Thoracic aorta (tissue), 2 donors: ENCODE measurements around the gene REEP6. TPM values are rescaled to one million over a fixed set of nuclear protein-coding genes. Genes with fewer than 3 reads are reported as not detected.

Experiments
- ATAC-seq: fragments of 150-250 bp; one replicate; pipeline ENCODE4 v1.8.0; 2017; ENCODE audit warnings: low read depth; ENCODE audit not compliant: insufficient number of reproducible peaks, low FRiP score
- DNase-seq: peaks from one replicate; pipeline ENCODE4 v3.0.0-alpha.2; 2020; ENCODE audit warnings: low spot score
- H3K27ac ChIP-seq, 2 donors: fragments of 200-600 bp; sonication (generic); 1 replicate in 1 of 2; 2 replicates in 1 of 2; pipeline ENCODE4 v1.5.1; 2016; ENCODE audit warnings: mild to moderate bottlenecking in 2 of 2, moderate library complexity in 2 of 2
- H3K27me3 ChIP-seq: fragments of 200-600 bp; sonication (generic); replicated peaks from 2 replicates; pipeline ENCODE4 v1.6.0; 2016; ENCODE audit warnings: mild to moderate bottlenecking; ENCODE audit not compliant: insufficient read depth
- H3K36me3 ChIP-seq: fragments of 200-600 bp; sonication (generic); one replicate; pipeline ENCODE4 v1.5.1; 2016
- H3K4me1 ChIP-seq, 2 donors: fragments of 200-600 bp; sonication (generic); 1 replicate in 1 of 2; 2 replicates in 1 of 2; pipeline versions ENCODE4 v1.5.1 to v1.6.0; 2016; ENCODE audit warnings: low read depth in 2 of 2, mild to moderate bottlenecking in 1 of 2; ENCODE audit not compliant: control insufficient read depth in 1 of 2
- H3K4me3 ChIP-seq: fragments of 200-600 bp; sonication (generic); 2 replicates; pipeline ENCODE4 v1.5.1; 2016; ENCODE audit warnings: mild to moderate bottlenecking
- H3K9me3 ChIP-seq: fragments of 200-600 bp; sonication (generic); 2 replicates; pipeline ENCODE4 v1.5.1; 2016
- total RNA-seq, 2 donors: library from RNA; depleted of rRNA; stranded (reverse); fragments of >200 nt; gene quantifications; one replicate each; pipeline versions ENCODE4 v1.1.0 to v1.2.3, GENCODE V29; 2016
- TF ChIP-seq, protein P1 (sequence below): fragments of 200-600 bp; sonication (generic); IDR thresholded peaks from one replicate; pipeline ENCODE4 v1.5.1; 2019; ENCODE audit warnings: antibody characterized with exemption

The REEP6 gene
- total RNA-seq, 2 donors from 2014 or later: 0.35 to 1.6 TPM

DNA sequence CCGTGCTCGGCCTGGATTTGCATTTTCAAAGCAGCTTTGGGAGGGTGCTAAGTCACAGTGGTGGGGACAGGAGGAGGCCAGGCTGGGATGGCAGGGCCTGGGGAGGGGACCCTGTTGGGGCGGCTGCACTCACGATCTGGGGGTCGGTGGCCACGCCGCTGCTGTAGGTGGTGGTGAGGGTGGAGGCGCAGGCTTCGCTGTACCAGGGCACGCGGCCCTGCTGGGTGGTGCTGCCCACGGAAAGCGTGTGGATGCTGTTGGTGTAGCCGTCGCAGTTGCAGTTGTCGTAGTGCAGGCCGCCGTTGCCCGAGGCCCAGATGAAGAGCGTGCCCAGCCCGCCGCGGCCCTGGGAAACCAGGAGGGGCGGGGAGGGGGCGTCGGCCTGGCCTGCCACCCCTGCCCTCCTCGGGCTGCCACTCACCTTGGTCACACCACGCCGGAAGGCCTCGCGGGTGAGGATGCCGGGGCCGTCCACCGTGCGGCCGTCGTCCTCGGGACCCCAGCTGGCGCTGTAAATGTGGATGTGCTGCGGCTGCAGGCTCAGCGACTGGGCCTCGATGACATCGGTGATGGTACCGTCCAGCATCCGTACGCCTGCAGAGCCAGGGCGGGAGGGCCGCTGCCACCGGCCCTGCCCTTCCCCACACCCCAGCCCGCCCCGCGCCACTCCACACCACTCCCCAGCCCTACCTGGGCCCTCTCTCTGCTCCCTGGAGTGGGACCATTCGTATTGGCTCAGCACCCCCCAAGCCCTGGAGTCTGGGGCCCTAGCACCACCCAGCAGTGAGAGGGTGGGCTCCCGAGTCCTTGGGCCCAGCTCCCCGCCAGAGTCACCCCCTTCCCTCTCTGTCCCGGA, 4.0 kb upstream of the REEP6 start:
- H3K4me1 ChIP-seq: peaks cover 6 to 17% of the 10 kb centered on the region in 2 donors
- no peak overlapping the region for H3K27ac ChIP-seq
- no peaks in the 10 kb centered on the region for H3K27me3 ChIP-seq
- ATAC-seq (no peak), DNase-seq (no peak)
- H3K9me3 ChIP-seq: no peaks in the 10 kb centered on the region
- TF ChIP-seq, protein P1, sequence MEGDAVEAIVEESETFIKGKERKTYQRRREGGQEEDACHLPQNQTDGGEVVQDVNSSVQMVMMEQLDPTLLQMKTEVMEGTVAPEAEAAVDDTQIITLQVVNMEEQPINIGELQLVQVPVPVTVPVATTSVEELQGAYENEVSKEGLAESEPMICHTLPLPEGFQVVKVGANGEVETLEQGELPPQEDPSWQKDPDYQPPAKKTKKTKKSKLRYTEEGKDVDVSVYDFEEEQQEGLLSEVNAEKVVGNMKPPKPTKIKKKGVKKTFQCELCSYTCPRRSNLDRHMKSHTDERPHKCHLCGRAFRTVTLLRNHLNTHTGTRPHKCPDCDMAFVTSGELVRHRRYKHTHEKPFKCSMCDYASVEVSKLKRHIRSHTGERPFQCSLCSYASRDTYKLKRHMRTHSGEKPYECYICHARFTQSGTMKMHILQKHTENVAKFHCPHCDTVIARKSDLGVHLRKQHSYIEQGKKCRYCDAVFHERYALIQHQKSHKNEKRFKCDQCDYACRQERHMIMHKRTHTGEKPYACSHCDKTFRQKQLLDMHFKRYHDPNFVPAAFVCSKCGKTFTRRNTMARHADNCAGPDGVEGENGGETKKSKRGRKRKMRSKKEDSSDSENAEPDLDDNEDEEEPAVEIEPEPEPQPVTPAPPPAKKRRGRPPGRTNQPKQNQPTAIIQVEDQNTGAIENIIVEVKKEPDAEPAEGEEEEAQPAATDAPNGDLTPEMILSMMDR: no peak
- no peak overlapping the region for H3K4me3 ChIP-seq
- no peaks in the 10 kb centered on the region for H3K36me3 ChIP-seq

DNA sequence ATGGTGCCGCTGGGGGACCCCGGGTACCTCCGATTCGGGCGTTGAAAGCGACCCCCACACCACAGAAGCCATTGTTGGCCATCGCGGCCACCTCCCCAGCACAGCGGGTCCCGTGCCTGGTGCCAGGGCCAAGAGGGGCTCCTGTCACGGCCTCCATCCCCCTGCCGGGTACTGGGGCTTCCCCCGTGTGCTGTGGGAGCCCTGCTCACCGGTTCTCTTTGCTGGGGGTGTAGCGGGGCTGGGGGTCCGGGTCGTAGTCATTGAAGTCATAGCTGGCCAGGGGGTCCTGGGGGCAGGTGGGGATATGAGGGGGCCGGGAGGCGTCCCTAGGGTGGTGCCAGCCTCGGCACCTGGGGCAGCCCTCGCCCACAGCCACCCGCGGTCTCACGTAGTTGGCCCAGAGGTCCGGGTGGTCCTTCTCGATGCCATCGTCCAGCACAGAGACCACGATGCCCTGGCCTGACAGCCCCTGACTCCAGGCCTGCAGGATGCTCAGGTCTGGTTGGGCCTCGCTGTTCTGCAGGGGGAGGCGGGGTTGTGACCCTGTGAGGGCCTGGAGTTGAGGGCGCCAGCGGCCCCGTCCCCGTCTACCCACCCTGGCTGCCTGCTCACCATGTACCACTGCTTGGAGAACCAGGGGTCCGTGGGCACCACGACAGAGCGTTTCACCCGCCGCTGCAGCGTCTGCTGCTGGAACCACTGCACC, 3.3 kb upstream of the REEP6 start:
- DNase-seq (no peak), ATAC-seq (no peak)
- TF ChIP-seq, protein P1: no peak
- no peaks in the 10 kb centered on the region for H3K9me3 ChIP-seq
- H3K27ac ChIP-seq: no peak overlapping the region
- no peak overlapping the region for H3K4me3 ChIP-seq
- peaks cover 6 to 17% of the 10 kb centered on the region in 2 donors for H3K4me1 ChIP-seq
- no peaks in the 10 kb centered on the region for H3K27me3 ChIP-seq
- no peaks in the 10 kb centered on the region for H3K36me3 ChIP-seq

DNA sequence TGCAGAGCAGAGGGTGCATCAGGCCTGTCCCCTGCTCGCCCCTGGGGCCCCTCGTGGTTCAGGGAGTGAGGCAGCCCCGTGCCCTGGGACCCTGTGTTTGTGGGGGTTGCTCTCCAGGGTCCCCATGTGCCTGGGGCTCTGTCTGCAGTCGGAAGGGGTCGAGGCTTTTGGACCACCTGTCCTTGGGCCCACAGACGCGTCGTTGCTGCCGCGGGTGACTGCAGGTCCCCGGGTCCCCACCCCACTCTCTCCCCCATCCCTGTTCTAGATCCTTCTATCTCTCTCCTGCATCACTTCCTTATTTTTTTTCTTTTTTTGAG, 2.7 kb upstream of the REEP6 start:
- Histone ChIP-seq H3K27ac (no peak overlapping the region), H3K9me3 (no peaks in the 10 kb centered on the region), H3K27me3 (no peaks in the 10 kb centered on the region), H3K4me3 (no peak overlapping the region), H3K36me3 (no peaks in the 10 kb centered on the region), H3K4me1 (peaks cover 6 to 17% of the 10 kb centered on the region in 2 donors)
- no peak for ATAC-seq
- no peak for DNase-seq
- TF ChIP-seq, protein P1: no peak

DNA sequence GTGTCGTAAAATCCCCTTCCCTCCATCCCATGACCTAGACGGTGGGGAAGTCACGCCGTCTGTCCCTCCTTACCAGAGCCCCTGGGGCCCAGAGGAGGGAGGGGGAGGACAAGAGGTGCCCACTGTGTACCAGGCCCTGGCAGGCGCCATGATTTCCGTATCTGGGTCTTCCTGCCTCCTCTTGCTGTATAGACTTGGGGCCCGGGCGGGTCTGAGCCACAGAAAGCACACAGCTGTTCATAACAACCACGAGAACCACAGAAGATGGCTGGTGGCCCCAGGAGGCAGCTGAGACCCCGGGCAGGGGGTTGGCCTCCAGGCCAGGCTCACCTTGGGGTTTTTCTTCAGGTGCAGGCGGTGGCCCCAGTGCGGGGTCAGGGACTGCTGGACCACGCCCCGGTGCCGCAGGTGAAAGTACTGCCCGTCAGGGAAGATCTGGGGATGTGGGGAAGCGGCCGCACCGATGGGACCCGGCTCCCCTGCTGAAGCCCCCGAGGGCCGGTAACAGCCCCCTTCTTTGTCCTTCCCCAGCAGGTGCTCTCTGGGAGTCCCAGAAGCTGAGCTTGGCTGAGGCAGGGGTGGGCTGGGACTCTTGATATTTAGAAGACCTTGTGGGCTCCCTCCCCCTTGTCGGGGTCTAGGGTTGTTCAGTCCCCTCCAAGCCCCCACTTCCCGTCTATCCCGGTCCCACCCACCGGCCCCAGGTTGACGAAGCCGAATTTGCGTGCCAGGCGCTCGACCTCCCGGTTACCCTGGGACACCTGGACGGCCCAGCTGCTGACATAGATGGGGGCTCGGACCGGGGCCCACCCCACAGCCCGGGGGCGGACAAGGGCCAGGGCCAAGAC, 1.3 kb upstream of the REEP6 start:
- peaks cover 6 to 17% of the 10 kb centered on the region in 2 donors for H3K4me1 ChIP-seq
- H3K36me3 ChIP-seq: no peaks in the 10 kb centered on the region
- no peaks in the 10 kb centered on the region for H3K27me3 ChIP-seq
- peak overlapping the region; percentile 88 for H3K4me3 ChIP-seq
- TF ChIP-seq, protein P1: no peak
- DNase-seq (no peak), ATAC-seq (no peak)
- no peaks in the 10 kb centered on the region for H3K9me3 ChIP-seq
- H3K27ac ChIP-seq: peak overlapping the region in 1 of 2 donors; percentile 40
